GM12875 (cell line): ENCODE measurements around the gene LINGO1.

Experiments
- H3K4me3 ChIP-seq: one replicate; pipeline ENCODE4 v1.5.1; 2011; ENCODE audit warnings: low read depth, low read length, control low read depth
- CTCF ChIP-seq: IDR thresholded peaks from 2 replicates; pipeline ENCODE4 v1.5.1; 2011; ENCODE audit warnings: low read depth, mild to moderate bottlenecking, control low read depth, inconsistent platforms, low read length, moderate library complexity, borderline replicate concordance; ENCODE audit not compliant: insufficient read depth

Gene LINGO1

DNA sequence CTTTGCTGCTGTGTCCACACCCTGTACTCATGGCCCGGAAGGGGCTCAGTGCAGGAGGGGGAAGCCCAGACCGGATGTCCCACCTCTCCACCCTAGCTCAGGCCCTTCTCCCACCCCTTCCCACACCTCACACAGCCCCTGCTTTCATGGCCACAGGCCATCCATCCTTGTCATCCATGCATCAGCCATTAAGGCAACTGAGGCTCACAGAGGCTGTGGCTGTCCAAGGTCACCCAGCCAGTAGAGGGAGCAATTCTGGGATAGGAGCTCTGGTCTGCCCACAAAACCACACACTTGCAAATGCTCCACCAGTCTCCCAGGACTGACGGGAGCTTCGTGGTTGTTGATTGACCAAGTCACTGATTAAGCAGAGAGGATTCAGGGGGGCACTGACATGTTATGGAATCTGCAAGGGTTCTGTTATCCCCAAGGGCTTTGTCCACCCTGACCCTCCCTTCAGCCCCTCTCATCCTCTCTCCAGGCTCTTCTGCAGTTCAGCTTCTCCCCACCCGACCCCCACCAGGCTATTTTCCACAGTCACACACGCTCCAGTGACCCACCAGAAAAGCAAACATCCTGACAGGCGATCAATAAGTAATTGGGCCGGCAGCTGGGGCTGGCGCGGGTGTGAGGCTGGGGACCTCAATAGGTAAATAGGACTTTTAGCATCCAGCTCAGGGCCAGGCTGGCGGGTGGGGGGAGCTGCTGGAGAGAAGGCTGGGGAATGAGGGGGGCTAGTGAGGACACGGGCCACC lies 15.1 kb downstream of the LINGO1 start:
- H3K4me3 ChIP-seq: no peak overlapping the region
- TF ChIP-seq CTCF: peak; percentile 41; the same call in 1 of the 2 replicates

DNA sequence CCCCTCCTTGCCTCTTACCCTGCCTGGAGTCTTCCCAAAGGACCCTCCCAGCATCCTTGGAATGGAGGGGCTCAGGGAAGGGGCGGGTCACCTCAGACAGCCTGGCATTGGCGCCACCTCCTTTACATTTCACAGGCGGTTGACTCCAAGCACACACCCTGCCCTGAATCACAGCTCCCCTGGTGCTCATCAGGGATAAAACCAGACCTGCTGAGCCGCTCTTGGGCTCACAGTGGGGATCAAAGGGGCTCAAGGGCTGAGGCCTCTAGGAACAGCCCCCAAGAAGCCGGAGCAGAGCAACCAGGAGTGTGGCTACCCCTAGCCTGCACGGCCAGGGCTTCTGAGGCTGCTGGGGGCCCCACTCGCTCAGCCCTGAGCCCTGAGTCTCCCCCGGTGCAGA lies 16.6 kb downstream of the LINGO1 start:
- TF ChIP-seq CTCF: no peak
- H3K4me3 ChIP-seq: no peak overlapping the region

- no peak for TF ChIP-seq CTCF
These were observed 17.2 kb downstream of the LINGO1 start for GRCh38 chr15:77615472-77615871.

DNA sequence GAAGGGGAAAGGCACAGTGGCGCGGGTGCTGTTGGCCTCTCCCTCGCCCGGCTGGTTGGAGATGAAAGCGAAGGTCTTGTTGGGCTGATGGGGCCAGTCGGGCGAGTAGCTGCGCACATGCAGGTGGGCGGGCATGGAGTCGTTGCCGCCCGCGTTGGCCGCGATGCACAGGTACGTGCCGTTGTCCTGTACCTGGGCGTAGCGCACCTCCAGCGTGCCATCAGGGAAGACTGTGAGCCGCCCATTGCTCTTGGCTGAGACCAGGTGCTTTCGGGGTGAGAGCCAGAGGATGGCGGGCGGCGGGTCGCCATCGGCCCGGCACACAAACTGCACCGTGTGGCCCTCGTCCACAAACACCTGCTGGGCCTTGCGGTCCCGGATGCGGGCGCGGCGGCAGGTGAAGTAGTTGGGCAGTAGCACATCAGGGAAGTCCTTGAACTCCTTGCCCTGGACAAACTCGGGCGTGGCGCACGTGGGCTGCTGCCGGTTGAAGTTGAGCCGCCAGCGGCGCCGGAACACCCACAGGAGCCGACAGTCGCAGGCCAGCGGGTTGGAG lies 18.4 kb downstream of the LINGO1 start:
- TF ChIP-seq CTCF: no peak

More at GRCh38 chr15:77615472-77615871, 17.2 kb downstream of the LINGO1 start:
- no peak overlapping the region for H3K4me3 ChIP-seq

DNA sequence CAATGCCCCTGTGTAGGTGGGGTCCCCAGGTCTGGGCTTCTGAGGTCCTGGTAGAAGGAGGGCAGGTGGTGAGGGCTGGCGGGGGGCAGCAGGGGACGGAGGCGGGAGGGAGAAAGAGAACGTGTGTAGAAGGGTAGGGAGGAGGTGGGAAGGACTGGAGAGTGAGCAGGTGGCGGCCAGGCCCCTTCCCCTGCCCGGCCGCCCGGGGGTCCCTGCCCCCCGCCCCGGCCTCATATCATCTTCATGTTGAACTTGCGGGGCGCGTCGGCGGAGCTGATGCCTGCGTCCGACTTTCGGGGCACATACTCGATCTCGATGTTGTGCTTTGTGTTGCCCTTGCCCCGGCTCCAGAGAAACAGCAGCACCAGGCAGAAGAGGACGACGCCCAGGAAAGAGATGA lies 18.9 kb downstream of the LINGO1 start:
- TF ChIP-seq CTCF: no peak
- no peak overlapping the region for H3K4me3 ChIP-seq

More for the DNA sequence above, 18.4 kb downstream of the LINGO1 start:
- H3K4me3 ChIP-seq: no peak overlapping the region

DNA sequence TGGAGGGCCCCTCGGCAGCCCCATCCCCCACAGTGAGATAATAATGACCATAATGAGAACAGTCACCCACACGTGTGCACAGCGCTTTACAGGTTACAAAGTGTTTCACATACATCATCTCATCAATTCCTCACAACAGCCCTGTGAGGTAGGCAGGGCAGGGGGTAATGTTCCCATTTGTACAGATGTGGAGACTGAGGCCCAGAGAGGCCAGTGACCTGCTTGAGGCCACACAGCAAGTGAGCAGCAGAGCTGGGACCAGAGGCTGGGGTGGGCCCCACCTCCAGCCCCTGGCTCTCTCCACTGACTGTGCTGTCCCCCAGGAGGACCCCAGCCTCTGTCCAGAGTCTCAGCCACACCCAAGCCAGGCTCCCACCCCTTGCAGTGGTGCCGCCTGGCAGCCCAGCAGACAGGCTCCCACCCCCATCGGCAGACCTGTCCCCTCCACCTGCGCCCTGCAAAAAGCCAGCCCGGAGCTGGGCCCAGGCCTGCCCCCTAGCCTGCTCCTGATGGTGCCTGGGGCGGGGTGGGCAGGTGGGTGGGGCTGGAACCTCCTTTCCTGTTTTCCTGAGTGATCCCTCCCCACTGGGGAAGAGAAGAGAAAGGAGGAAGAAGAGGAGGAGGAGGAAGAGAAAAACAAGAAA lies 19.6 kb downstream of the LINGO1 start:
- no peak for TF ChIP-seq CTCF
- H3K4me3 ChIP-seq: no peak overlapping the region
